Neural progenitor cell (in vitro differentiated cells): ENCODE measurements around the gene TYROBP.

Source experiments
- CTCF ChIP-seq: fragments of 200-600 bp; sonication (generic); IDR thresholded peaks from 2 replicates; pipeline ENCODE4 v1.5.1; 2017; ENCODE audit warnings: antibody characterized with exemption, mild to moderate bottlenecking
- EZH2 ChIP-seq: fragments of 200-600 bp; sonication (generic); IDR thresholded peaks from 2 replicates; pipeline ENCODE4 v1.6.1; 2017; ENCODE audit warnings: antibody characterized with exemption, mild to moderate bottlenecking, moderate library complexity
- EZH2phosphoT487 ChIP-seq: fragments of 200-600 bp; sonication (generic); IDR thresholded peaks from 2 replicates; pipeline ENCODE4 v1.6.1; 2017; ENCODE audit warnings: antibody characterized with exemption

- TF ChIP-seq CTCF: no peak
- TF ChIP-seq EZH2: no peak
- TF ChIP-seq EZH2phosphoT487: no peak
Observed at GRCh38 chr19:35859414-35859813, 48.7 kb downstream of the TYROBP start.
